GM12801 (cell line): ENCODE data around the gene NOP9.

Experiments
- TF ChIP-seq, protein P1 (sequence below): IDR thresholded peaks from one replicate; pipeline ENCODE4 v1.5.1; 2011; ENCODE audit warnings: control low read depth; ENCODE audit not compliant: insufficient read length; ENCODE audit errors: extremely low read depth

Gene NOP9

GRCh38 chr14:24255931-24256711 is 43.5 kb upstream of the NOP9 start:
- TF ChIP-seq, protein P1, sequence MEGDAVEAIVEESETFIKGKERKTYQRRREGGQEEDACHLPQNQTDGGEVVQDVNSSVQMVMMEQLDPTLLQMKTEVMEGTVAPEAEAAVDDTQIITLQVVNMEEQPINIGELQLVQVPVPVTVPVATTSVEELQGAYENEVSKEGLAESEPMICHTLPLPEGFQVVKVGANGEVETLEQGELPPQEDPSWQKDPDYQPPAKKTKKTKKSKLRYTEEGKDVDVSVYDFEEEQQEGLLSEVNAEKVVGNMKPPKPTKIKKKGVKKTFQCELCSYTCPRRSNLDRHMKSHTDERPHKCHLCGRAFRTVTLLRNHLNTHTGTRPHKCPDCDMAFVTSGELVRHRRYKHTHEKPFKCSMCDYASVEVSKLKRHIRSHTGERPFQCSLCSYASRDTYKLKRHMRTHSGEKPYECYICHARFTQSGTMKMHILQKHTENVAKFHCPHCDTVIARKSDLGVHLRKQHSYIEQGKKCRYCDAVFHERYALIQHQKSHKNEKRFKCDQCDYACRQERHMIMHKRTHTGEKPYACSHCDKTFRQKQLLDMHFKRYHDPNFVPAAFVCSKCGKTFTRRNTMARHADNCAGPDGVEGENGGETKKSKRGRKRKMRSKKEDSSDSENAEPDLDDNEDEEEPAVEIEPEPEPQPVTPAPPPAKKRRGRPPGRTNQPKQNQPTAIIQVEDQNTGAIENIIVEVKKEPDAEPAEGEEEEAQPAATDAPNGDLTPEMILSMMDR, result no peak

DNA sequence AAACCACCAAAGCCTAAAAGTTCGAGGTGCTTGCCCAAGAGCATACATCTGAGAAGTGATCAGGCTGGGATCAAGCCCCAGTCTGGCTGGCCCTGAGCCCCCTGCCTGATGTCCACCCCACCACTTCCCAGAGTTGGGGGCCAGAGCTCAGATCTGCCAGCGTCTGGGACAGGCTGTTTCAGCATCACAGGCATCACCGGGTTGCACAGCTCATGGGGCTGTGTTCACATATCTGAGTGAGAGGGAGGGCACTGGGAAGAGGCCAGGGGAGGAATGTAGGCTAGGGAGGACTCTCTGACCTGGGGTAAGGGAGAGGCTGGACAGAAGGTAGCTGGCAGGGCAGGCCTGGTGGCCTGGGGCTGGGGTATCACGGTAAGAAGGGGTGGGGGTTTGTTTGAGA is 42.7 kb upstream of the NOP9 start:
- TF ChIP-seq, protein P1, result no peak

- TF ChIP-seq, protein P1, result no peak
Observed at GRCh38 chr14:24258119-24258518, 41.5 kb upstream of the NOP9 start.

- TF ChIP-seq, protein P1, result no peak
Observed at GRCh38 chr14:24258548-24259265, 40.9 kb upstream of the NOP9 start.

DNA sequence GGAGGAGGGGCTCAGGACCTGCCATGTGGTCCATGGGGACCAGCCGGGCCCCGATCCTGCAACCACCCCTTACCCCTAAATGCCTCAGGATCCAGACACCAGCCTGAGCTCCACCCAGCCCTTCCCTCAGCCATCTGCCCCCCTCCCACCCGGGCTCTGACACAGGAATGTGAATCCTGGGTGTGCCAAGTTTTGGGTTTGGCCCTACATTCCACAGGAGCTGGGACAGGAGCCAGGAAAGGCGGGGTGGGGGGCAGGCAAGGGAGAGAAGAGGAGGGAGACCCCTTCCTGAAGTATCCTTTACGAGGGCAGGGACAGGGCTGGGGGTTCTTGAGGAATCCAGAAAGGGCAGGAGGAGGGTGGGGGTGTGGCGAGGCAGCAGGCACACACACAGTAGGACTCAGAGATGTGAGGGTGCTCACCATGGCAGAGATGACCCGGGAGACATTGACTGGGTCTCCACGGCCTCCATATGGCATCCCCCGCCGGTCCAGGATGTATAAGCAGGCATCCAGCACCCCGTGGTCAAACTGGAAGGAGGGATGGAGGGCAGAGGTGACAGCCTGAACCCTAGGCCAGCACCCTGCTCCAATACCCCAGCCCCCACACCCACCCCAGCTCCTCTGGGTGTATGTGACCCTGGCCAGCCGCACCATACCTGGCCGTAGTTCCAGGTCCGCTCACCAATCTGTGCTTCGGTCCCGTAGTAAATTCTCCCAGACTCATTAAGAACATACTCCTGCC is 40.2 kb upstream of the NOP9 start:
- TF ChIP-seq, protein P1, result no peak

- TF ChIP-seq, protein P1, result no peak
Observed at GRCh38 chr14:24260026-24260779, 39.4 kb upstream of the NOP9 start.
